Neuronal stem cell (in vitro differentiated cells): ENCODE measurements around the gene KLRK1.

Source experiments
- DNase-seq: peaks from one replicate; pipeline ENCODE4 v3.0.0-alpha.2; 2013; ENCODE audit warnings: low spot score
- H2AFZ ChIP-seq: one replicate; pipeline ENCODE4 v1.6.1; 2013; ENCODE audit warnings: mild to moderate bottlenecking, low read length, inconsistent platforms
- H2AK5ac ChIP-seq: 2 replicates; pipeline ENCODE4 v1.6.1; 2013; ENCODE audit warnings: low read depth, mild to moderate bottlenecking, inconsistent platforms, low read length, moderate library complexity, mixed read lengths
- H2BK120ac ChIP-seq: 2 replicates; pipeline ENCODE4 v1.6.1; 2013; ENCODE audit warnings: low read depth, mild to moderate bottlenecking, inconsistent platforms, low read length, moderate library complexity, mixed read lengths
- H2BK12ac ChIP-seq: one replicate; pipeline ENCODE4 v1.6.1; 2013; ENCODE audit warnings: low read length, inconsistent platforms
- H2BK15ac ChIP-seq: 2 replicates; pipeline ENCODE4 v1.6.1; 2013; ENCODE audit warnings: mild to moderate bottlenecking, low read length, inconsistent platforms, mixed read lengths
- H2BK5ac ChIP-seq: one replicate; pipeline ENCODE4 v1.6.1; 2013; ENCODE audit warnings: inconsistent platforms, mild to moderate bottlenecking, low read length, moderate library complexity
- H3K14ac ChIP-seq: one replicate; pipeline ENCODE4 v1.6.1; 2013; ENCODE audit warnings: low read length, inconsistent platforms
- H3K18ac ChIP-seq: 2 replicates; pipeline ENCODE4 v1.6.1; 2013; ENCODE audit warnings: low read length, inconsistent platforms
- H3K23ac ChIP-seq: 2 replicates; pipeline ENCODE4 v1.6.1; 2013; ENCODE audit warnings: low read depth, mild to moderate bottlenecking, mixed read lengths, low read length, inconsistent platforms; ENCODE audit not compliant: poor library complexity
- H3K27ac ChIP-seq: replicated peaks from 3 replicates; pipeline ENCODE4 v1.5.1; 2013; ENCODE audit warnings: low read length, inconsistent platforms
- H3K27me3 ChIP-seq, 3 experiments: 2 replicates each; pipeline ENCODE4 v1.6.1; 2013; ENCODE audit warnings: low read length in 3 of 3, mild to moderate bottlenecking in 2 of 3, inconsistent platforms in 1 of 3, low read depth in 1 of 3, mixed read lengths in 1 of 3, moderate library complexity in 1 of 3; ENCODE audit not compliant: control insufficient read depth in 3 of 3, insufficient read depth in 3 of 3
- H3K36me3 ChIP-seq, 2 donors: replicated peaks in 1 of 2; 2 replicates each; pipeline ENCODE4 v1.6.1; 2013; ENCODE audit warnings: low read length in 2 of 2; ENCODE audit not compliant: control insufficient read depth in 2 of 2, insufficient read depth in 2 of 2
- H3K4ac ChIP-seq: 2 replicates; pipeline ENCODE4 v1.6.1; 2013; ENCODE audit warnings: inconsistent platforms, mild to moderate bottlenecking, low read length, moderate library complexity
- H3K4me1 ChIP-seq, 2 donors: 1 replicate in 1 of 2; 2 replicates in 1 of 2; pipeline ENCODE4 v1.6.1; 2013; ENCODE audit warnings: low read length in 2 of 2, low read depth in 1 of 2; ENCODE audit not compliant: control insufficient read depth in 2 of 2, insufficient read depth in 1 of 2
- H3K4me2 ChIP-seq: one replicate; pipeline ENCODE4 v1.6.1; 2013; ENCODE audit warnings: mild to moderate bottlenecking, low read length, inconsistent platforms; ENCODE audit not compliant: insufficient read depth, poor library complexity, severe bottlenecking
- H3K4me3 ChIP-seq, 2 donors: 2 replicates each; pipeline ENCODE4 v1.5.1; 2013; ENCODE audit warnings: low read length in 2 of 2, mild to moderate bottlenecking in 2 of 2, inconsistent platforms in 1 of 2, moderate library complexity in 1 of 2
- H3K79me1 ChIP-seq: one replicate; pipeline ENCODE4 v1.6.1; 2013; ENCODE audit warnings: low read depth, mild to moderate bottlenecking, inconsistent platforms, low read length, moderate library complexity
- H3K9ac ChIP-seq: one replicate; pipeline ENCODE4 v1.6.1; 2013; ENCODE audit warnings: mild to moderate bottlenecking, low read depth, low read length, inconsistent platforms; ENCODE audit not compliant: poor library complexity
- H3K9me3 ChIP-seq, 2 donors: replicated peaks in 1 of 2; 2 replicates each; pipeline versions ENCODE3 to v1.6.1; 2013; ENCODE audit warnings: low read length in 2 of 2, mild to moderate bottlenecking in 2 of 2, inconsistent platforms in 1 of 2, low read depth in 1 of 2, mixed read lengths in 1 of 2, moderate library complexity in 1 of 2; ENCODE audit not compliant: control insufficient read depth in 2 of 2, insufficient read depth in 1 of 2
- H4K8ac ChIP-seq: one replicate; pipeline ENCODE4 v1.6.1; 2013; ENCODE audit warnings: low read depth, mild to moderate bottlenecking, inconsistent platforms, low read length, moderate library complexity
- H4K91ac ChIP-seq: one replicate; pipeline ENCODE4 v1.6.1; 2013; ENCODE audit warnings: low read length, low read depth, mild to moderate bottlenecking, inconsistent platforms; ENCODE audit not compliant: poor library complexity
- WGBS, 2 donors: extraction: QIAGEN DNeasy Blood & Tissue Kit; methylation state at CpG; one replicate each; pipeline ENCODE4 v1.1.7; 2013; ENCODE audit warnings: missing lambda C conversion rate in 2 of 2, mixed read lengths in 1 of 2; ENCODE audit not compliant: insufficient read length in 2 of 2, insufficient replicate concordance in 1 of 2; ENCODE audit errors: extremely low coverage in 2 of 2; 5-methylcytosine and 5-hydroxymethylcytosine counted together

The KLRK1 gene

DNA sequence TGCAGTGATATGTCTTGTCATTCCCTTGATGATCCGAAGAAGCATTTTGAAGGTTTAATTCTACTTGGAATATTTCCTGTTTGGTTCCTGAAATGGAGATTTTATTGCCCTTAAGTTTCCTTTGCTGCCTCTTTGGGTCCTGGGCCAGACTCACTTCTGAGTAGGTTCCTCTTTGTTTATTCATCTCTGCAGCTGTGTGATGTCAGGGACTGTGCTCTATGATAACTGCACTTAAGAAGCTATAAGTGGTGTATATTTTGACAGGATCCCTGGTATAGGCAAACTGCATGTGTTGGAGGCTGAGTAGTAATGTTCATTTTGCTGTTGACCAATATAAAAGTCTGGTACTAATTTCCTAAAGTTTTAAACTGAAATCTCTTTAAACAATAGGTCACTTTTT lies 19.6 kb upstream of the KLRK1 start, which contains the start of gene KLRC4:
Gene KLRC4, minus strand, starts transcription at position 366 of the 400 bp plus-strand sequence. Its CDS starts 182 bp downstream, at position 184.
- WGBS, 2 donors, result no CpG with 5 or more reads among the region's 1 CpG

DNA sequence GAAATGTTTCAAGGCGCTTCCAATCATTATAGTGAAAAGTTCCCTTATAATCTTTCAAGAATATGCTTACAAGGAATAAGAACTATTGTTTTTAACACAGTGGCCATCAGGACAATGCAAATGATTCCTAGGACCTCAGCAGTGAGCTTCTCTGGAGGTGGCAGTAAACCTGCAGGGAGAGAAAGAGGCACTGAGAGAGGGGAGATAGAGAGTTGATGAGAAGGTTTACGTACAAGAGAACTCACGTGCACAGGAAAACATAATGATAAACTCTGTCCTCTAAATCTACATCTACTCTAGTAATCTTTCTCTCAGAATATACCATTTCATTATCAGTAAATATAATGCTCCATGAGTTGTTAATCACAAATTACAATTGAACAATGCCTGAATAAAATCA lies 19.0 kb upstream of the KLRK1 start:
- Histone ChIP-seq H4K91ac (no peak overlapping the region), H3K4me2 (no peak overlapping the region), H3K4me1 (no peaks in the 10 kb centered on the region), H2AK5ac (no peak overlapping the region), H3K4me3 (no peak overlapping the region), H4K8ac (no peak overlapping the region), H2AFZ (no peak overlapping the region), H3K18ac (no peak overlapping the region), H2BK12ac (no peak overlapping the region), H3K23ac (no peak overlapping the region), H2BK15ac (no peak overlapping the region), H2BK5ac (no peak overlapping the region), H3K9me3 (no peaks in the 10 kb centered on the region), H3K9ac (no peak overlapping the region), H3K79me1 (no peaks in the 10 kb centered on the region), H3K27ac (no peak overlapping the region), H3K14ac (no peak overlapping the region), H3K27me3 (no peaks in the 10 kb centered on the region), H3K36me3 (no peaks in the 10 kb centered on the region), H3K4ac (no peak overlapping the region), H2BK120ac (no peak overlapping the region)
- no CpG with 5 or more reads among the region's 3 CpGs for WGBS, 2 donors
- DNase-seq, result no peak

More for the DNA sequence above, 19.6 kb upstream of the KLRK1 start, which contains the start of gene KLRC4:
- Histone ChIP-seq H3K79me1 (no peaks in the 10 kb centered on the region), H2BK15ac (no peak within 1 kb of the TSS), H3K18ac (no peak within 1 kb of the TSS), H2AK5ac (no peak within 1 kb of the TSS), H3K36me3 (no peaks in the 10 kb centered on the region), H2BK5ac (no peak within 1 kb of the TSS), H4K91ac (no peak within 1 kb of the TSS), H3K27me3 (no peaks in the 10 kb centered on the region), H2AFZ (no peak within 1 kb of the TSS), H3K9ac (no peak within 1 kb of the TSS), H3K9me3 (no peaks in the 10 kb centered on the region), H2BK12ac (no peak within 1 kb of the TSS), H3K27ac (no peak within 1 kb of the TSS), H3K23ac (no peak within 1 kb of the TSS), H3K4me3 (no peak within 1 kb of the TSS), H3K14ac (no peak within 1 kb of the TSS), H3K4me1 (no peaks in the 10 kb centered on the region), H3K4me2 (no peak within 1 kb of the TSS), H3K4ac (no peak within 1 kb of the TSS), H4K8ac (no peak within 1 kb of the TSS), H2BK120ac (no peak within 1 kb of the TSS)
- no peak for DNase-seq

DNA sequence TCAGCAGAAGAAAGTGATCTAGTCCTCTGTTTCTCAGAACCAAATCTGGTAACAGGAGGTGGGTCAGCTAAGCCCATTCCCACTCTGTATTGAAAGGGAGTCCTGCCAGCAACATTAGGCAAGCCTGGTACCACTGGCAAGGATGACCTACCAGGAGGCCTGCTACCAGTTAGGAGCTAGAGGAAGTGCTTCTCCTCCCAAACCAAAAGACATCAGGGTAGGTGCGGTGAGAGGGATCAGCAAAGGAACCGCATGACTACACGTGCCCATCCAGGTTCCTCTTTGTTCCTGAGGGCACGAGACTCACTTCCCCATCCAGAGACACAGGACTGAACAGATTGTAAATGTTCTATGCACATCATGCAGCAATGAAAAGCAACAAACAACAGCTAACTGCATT lies 16.9 kb upstream of the KLRK1 start:
- Histone ChIP-seq H3K4me2 (no peak overlapping the region), H3K27ac (no peak overlapping the region), H3K79me1 (no peaks in the 10 kb centered on the region), H2BK12ac (no peak overlapping the region), H3K27me3 (no peaks in the 10 kb centered on the region), H3K4ac (no peak overlapping the region), H2AK5ac (no peak overlapping the region), H3K4me3 (no peak overlapping the region), H3K9me3 (no peaks in the 10 kb centered on the region), H2BK5ac (no peak overlapping the region), H4K91ac (no peak overlapping the region), H2BK15ac (no peak overlapping the region), H3K14ac (no peak overlapping the region), H4K8ac (no peak overlapping the region), H3K18ac (no peak overlapping the region), H2BK120ac (no peak overlapping the region), H3K23ac (no peak overlapping the region), H2AFZ (peak overlapping the region; percentile 36), H3K36me3 (no peaks in the 10 kb centered on the region), H3K9ac (no peak overlapping the region), H3K4me1 (no peaks in the 10 kb centered on the region)
- WGBS, 2 donors, result no CpG with 5 or more reads among the region's 4 CpGs
- DNase-seq, result no peak

DNA sequence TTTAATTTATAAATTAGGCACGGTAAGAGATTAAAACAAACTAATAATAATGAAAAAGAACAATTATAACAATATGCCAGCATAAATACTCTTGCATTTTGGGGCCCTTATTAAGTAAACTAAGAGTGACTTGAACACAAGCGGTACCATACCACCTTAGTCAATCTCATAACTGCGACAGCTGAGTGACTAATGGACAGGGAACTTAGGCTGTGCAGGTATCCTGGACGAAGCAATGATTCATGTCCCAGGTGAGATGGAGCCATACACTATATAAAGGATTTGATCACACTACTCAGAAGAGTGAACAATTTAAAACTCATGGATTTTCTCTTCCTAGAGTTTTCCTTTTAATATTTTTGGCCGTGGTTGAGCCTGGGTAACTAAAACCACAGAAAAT lies 15.5 kb upstream of the KLRK1 start:
- Histone ChIP-seq H2BK5ac (no peak overlapping the region), H3K14ac (no peak overlapping the region), H2BK15ac (no peak overlapping the region), H3K79me1 (no peaks in the 10 kb centered on the region), H3K9me3 (no peaks in the 10 kb centered on the region), H2AK5ac (no peak overlapping the region), H3K4ac (no peak overlapping the region), H3K23ac (no peak overlapping the region), H2AFZ (no peak overlapping the region), H2BK12ac (no peak overlapping the region), H2BK120ac (no peak overlapping the region), H3K9ac (no peak overlapping the region), H3K18ac (no peak overlapping the region), H3K27ac (no peak overlapping the region), H3K4me2 (no peak overlapping the region), H3K4me1 (no peaks in the 10 kb centered on the region), H3K4me3 (no peak overlapping the region), H4K91ac (no peak overlapping the region), H3K36me3 (no peaks in the 10 kb centered on the region), H4K8ac (no peak overlapping the region), H3K27me3 (no peaks in the 10 kb centered on the region)
- WGBS, 2 donors, result no CpG with 5 or more reads among the region's 5 CpGs
- DNase-seq, result no peak
